Central memory CD4-positive, alpha-beta T cell (primary cell): Measurements from ENCODE around the gene PGS1.

Source experiments
- DNase-seq: peaks from one replicate; pipeline ENCODE4 v3.0.0; 2022

PGS1 gene

DNA sequence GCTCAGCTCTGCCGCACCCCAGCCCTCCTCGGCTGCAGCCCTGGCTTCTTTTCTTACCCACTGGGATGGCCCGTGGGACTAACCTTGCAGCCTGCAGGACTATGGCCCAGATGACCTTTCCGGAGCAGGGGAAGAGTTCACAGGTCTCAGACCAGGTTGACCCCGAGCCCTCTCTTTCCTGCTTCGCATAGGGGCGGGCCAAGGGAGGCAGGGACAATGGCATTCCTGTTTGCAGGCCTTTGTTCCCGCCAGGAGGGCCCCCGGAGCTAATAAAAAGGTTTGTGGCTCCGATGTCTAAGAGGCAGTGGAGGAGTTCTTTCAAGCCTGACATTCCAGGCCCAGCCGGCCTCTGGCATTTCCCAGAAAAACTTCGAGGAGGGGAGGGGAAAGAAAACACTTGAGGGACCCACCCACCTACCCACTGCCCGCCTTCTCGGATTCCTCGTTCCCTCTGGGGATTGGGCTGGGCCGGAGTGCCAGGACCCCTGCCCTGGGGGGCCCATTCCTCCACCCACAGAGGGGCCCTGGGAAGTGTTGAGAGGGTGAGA lies 12.8 kb upstream of the PGS1 start:
- DNase-seq: no peak

GRCh38 chr17:78366109-78366848 lies 12.2 kb upstream of the PGS1 start:
- DNase-seq: no peak

DNA sequence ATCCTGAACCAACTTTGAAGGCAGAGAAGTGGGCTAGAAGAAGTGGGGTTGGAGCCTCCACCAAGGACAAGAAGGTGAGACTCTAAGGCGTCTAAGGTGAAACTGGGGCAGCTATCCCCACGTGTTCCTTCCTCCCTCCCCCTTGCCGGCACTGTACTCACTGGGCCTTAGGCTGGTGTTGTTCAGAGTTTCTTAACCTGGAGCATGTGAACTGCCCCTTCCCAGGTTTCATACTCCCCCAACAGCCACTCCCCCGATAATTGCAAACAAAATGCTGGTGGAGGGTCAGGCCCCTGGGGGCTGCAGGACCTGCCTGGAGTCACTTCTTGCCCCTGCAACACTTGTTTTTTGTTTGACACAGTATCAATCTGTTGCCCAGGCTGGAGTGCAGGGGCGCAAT lies 11.3 kb upstream of the PGS1 start:
- DNase-seq: no peak

DNA sequence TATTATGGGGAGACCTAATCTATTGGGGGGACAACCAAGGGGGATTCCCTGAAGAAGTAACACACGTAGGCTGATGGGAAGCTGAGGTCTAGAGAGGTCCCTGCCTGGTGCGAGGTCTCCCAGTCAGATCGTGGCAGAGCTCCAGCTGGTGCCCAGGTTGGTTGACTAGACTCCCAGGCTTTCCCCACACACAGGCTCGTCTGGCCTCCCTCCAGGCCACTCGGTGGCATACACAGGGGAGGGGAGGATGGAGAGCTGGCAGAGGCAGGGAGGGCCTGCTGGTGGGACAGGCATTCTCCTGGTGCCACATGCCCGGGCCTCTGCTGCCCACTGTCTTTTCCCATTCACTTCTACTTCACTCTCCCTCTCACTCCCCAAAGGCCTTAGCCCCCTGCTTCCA lies 10.1 kb upstream of the PGS1 start:
- DNase-seq: no peak

- DNase-seq: no peak
These were observed 9.5 kb upstream of the PGS1 start for GRCh38 chr17:78368854-78369495.

DNA sequence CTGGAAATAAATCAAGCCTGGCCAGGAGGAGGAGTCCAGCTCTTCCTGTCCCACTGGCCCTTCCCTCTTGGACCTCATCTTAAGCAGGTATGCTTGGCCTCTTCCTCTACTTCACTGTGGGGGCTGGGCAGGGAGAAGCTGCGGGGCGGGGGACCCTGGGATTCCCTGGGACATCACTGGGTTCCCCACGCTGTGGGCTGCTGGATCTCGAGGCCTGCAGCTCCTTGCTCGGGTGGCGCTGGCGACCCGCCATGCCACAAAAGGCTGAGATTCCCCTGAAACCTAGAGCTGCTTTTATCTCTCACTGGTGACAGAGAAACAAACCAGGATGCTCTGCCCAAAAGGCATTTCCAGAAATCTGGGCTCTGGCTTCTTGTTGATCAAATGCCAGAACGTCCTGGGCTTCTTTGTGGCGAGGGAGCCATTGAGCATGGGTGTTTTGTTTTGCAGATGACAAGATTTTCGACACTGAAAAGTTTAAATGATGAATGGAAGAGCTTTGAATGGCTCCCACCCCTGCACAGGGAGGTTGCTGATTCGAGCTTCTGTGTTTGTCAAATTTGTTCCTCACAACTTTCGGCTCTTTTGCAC lies 8.6 kb upstream of the PGS1 start:
- DNase-seq: no peak

GRCh38 chr17:78371056-78371455 lies 7.4 kb upstream of the PGS1 start:
- no peak for DNase-seq

DNA sequence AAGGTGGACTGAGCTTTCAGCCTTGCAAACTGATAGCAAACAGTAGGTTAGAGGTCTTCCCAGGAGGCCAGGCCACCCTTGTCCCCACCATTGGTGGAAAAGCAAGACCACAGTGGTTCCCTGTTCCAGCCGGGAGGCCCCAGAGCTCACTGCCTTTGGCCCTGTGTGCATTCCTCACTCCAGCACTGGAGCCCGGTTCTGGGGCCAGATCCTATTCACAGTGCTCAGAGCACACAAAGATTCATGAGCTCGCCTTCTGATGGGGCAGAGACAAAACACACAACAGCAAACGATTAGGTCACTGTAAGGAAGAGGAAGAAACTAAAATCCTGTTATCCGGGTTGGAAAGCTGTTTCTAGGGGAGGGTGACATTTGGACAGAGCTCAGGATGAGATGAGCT lies 5.6 kb upstream of the PGS1 start:
- no peak for DNase-seq

DNA sequence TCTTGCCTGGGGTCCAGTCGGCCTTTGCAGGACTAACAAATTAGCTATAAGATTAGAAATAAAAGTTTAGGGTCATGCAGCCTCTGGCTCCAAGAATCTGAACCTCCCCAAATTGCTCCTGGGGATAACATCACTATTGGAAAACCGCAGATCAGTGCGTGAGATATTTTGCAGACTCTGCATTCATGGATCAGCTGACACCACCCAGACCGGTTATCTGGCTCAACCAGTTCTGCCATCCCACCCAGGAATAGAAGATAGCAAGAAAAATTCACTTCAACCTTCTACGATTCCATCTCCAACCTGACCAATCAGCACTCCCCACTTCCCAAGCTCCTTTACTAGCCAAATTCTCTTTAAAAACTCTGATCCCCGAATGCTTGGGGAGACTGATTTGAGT lies 4.3 kb upstream of the PGS1 start:
- no peak for DNase-seq

GRCh38 chr17:78374631-78375274 lies 3.7 kb upstream of the PGS1 start:
- DNase-seq: no peak

GRCh38 chr17:78375401-78376151 lies 2.9 kb upstream of the PGS1 start:
- DNase-seq: no peak

- no peak for DNase-seq
These were observed 2.3 kb upstream of the PGS1 start for GRCh38 chr17:78376161-78376560.

- DNase-seq: no peak
These were observed 608 bp upstream of the PGS1 start for GRCh38 chr17:78377858-78378224.

DNA sequence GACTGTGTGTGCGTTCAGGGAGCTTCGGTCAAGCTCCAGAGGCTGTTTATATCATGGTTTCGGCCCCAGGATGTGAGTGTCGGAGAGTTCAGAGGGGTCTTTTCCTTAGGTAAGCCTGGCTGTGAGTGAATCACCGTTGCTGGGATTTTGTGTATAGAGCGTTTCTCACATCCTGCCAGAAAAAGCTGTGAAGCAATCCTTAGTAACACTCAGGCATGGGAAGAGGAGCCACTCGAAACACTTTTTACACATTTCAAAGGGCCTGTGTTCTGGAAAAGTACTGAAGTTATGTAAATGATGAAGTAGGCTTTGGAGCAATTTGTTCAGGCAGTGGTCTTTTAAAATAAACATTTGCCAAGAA lies 662 bp downstream of the PGS1 start:
- no peak for DNase-seq

DNA sequence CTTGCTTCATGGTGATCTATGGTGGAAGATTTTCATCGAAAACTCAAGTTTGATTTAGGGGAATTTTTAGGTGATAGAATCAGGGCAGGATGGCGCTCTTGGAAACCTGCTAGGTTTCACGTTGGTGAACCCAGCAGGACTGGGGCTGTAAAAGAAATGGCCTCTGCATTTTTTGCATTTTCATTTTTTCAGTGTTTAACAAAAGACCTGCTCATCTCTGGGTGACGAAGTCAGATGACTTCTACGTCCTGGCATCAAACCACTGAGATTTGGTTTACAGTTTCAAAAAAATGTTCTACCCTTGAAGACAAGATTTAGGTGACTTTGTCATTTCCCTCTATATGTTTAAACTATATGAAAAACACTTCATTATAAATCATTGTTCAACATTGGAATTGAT lies 1.9 kb downstream of the PGS1 start:
- no peak for DNase-seq

DNA sequence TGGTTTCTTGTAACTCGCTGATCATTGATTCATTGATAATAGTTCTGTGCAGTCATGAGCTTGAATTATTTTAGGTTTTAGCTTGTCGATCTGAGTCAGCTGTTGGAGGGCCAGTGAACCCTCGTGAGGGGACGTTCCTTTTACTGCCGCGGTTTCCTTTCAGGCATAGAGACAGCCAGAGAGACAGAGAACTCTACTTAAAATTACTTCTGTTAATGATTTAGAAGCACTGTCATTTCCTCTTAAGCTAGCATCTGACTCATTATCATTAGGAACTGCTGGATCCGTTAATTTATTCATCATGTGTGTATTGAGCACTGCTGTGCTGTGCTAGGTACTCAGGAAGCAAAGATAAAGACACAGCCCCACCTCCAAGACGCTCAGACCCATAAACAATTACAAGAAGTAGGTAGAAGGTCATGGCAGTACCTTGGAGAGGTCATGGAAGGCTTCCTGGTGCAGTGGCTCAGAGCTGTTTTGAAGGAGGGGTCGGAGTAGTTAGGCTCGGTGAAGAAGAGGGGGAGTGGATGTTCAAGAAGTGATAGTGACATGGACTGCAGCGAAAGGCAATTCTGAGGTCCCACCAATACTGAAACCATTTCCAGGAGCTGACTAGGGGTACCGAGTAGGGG lies 3.3 kb downstream of the PGS1 start:
- peak; percentile 73 for DNase-seq

DNA sequence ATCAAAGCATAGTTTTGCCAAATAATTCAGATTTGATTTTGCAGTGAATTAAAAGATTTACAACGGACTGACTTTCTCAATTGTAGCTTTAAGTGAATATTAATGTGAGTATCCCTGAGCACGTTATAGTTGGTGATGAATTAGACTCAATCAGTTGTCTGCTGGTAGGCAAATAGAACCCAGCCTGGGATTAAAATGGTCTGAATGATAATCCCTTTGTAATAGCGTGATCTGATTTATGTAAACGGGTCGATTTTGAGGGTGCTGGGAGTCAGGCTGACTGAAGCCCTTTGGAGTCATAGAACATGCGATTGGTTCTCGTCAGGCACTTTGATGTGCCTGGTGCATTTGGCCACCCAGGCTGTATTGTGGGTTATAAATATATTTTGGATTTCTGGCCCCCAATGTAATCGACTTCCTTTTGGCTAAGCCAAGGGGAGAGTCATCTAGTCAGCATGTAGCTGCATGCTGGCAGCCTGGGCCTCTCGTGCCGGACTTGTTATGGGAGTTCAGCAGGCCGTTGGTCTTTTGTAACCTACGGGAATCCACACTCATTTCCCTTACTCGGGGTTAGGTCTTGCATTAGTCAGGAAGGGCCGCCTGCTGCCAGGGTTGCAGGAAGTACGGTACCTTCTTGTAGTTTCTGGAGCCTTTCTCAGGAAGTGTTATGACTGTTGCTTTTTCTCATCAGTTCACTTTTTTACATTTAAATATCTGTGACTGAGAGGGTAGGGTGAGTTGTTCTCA lies 5.4 kb downstream of the PGS1 start:
- no peak for DNase-seq

GRCh38 chr17:78384479-78385175 lies 6.2 kb downstream of the PGS1 start:
- DNase-seq: no peak

GRCh38 chr17:78387977-78388941 lies 9.8 kb downstream of the PGS1 start:
- DNase-seq: no peak
